Activated CD4-positive, alpha-beta T cell treated with anti-CD3 and anti-CD28 coated beads, Interleukin-2, Interleukin-4, amounts not matched to agents 100 ng/mL and 50 ng/mL, durations not matched to agents 16 hours and 8 hours (primary cell): Measurements from ENCODE around the gene MLLT11.
"Not testable (repeated sequence)": the region's sequence is repeated elsewhere in the genome, so short reads cannot be mapped to it uniquely, and the experiment has no call there.

Experiments used
- DNase-seq: peaks from one replicate; pipeline ENCODE4 v3.0.0-alpha.2; 2020; ENCODE audit warnings: low spot score

Gene MLLT11

GRCh38 chr1:151056149-151056548 is 4.0 kb upstream of the MLLT11 start:
- DNase-seq: peak; percentile 43

GRCh38 chr1:151058692-151059091 is 1.5 kb upstream of the MLLT11 start:
- DNase-seq: peak; percentile 6

- DNase-seq: peak; percentile 88
Measured at GRCh38 chr1:151059109-151060006, 839 bp upstream of the MLLT11 start, which contains the start of gene CDC42SE1. Gene CDC42SE1 (minus strand): TSS chr1:151059622. CDS start chr1:151055730, 3,892 bp downstream.

GRCh38 chr1:151060657-151061421 is 642 bp downstream of the MLLT11 start:
- no peak for DNase-seq

- DNase-seq: no peak
Measured at GRCh38 chr1:151061704-151062103, 1.5 kb downstream of the MLLT11 start.

- DNase-seq: no peak
Measured at GRCh38 chr1:151062741-151063371, 2.7 kb downstream of the MLLT11 start.

- DNase-seq: no peak
Measured at GRCh38 chr1:151065089-151065645, 5.0 kb downstream of the MLLT11 start.

- DNase-seq: no peak
Measured at GRCh38 chr1:151067185-151067584, 7.0 kb downstream of the MLLT11 start.

GRCh38 chr1:151069103-151069486 is 8.9 kb downstream of the MLLT11 start:
- no peak for DNase-seq

- peak; percentile 93 for DNase-seq
Measured at GRCh38 chr1:151070474-151071276, 10.5 kb downstream of the MLLT11 start, which contains the start of gene GABPB2. Gene GABPB2 (plus strand): TSS chr1:151070761. CDS start chr1:151088190, 17,429 bp downstream.

- no peak for DNase-seq
Measured at GRCh38 chr1:151072224-151072623, 12.0 kb downstream of the MLLT11 start.

- no peak for DNase-seq
Measured at GRCh38 chr1:151085953-151086559, 25.9 kb downstream of the MLLT11 start.

GRCh38 chr1:151097426-151097825 is 37.2 kb downstream of the MLLT11 start:
- DNase-seq: not testable (repeated sequence)

GRCh38 chr1:151098126-151098525 is 37.9 kb downstream of the MLLT11 start:
- no peak for DNase-seq

GRCh38 chr1:151104630-151105029 is 44.4 kb downstream of the MLLT11 start:
- no peak for DNase-seq

GRCh38 chr1:151106894-151107293 is 46.7 kb downstream of the MLLT11 start:
- no peak for DNase-seq

GRCh38 chr1:151108331-151108730 is 48.1 kb downstream of the MLLT11 start:
- no peak for DNase-seq

GRCh38 chr1:151113877-151114276 is 53.7 kb downstream of the MLLT11 start:
- no peak for DNase-seq
